ENCODE results near the gene TECPR1. TPM values are rescaled to one million over a fixed set of nuclear protein-coding genes. Genes with fewer than 3 reads are reported as not detected.
A peak's percentile ranks its signal among the peaks of the same experiment; 100 is the strongest.

The TECPR1 gene
- polyA plus RNA-seq, 2 of the 4 experiments (the other 2 are of a cell fraction), result 2.5 to 11.1 TPM

GRCh38 chr7:98214811-98215321 is 37.2 kb downstream of the TECPR1 start:
- no peak overlapping the region for H3K4me2 ChIP-seq
- ChIA-PET CTCF (interaction anchor here (0.9 kb wide), 1 partner anchor 20 kb away, joined by 3 read pairs; no protein-coding TSS in a partner anchor), POLR2A (no interaction called here)
- DNase-seq (ENCODE audit: low read depth in 1 of 2, low spot score in 1 of 2) (no peak), FAIRE-seq (no peak), ATAC-seq (no peak)
- TF ChIP-seq SREBF2 (IDR thresholded peaks at IDR 0.05) (no peak), EP300 (IDR thresholded peaks at IDR 0.05) (no peak), PBX3 (IDR thresholded peaks at IDR 0.05) (no peak)
- no peak overlapping the region for H3K4me3 ChIP-seq
- no peaks in the 10 kb centered on the region for H3K9me3 ChIP-seq
- H3K4me1 ChIP-seq, result no peaks in the 10 kb centered on the region
- no peak overlapping the region for H3K27ac ChIP-seq
- 91% methylated on average over 27 of the region's 27 CpGs for WGBS (ENCODE audit: missing lambda C conversion rate)

- ChIA-PET POLR2A (no interaction called here), CTCF (interaction anchor here (0.7 to 0.9 kb wide), 2 partner anchors 21 to 108 kb away, joined by 3 read pairs; partner anchors contain the start of gene LMTK2)
- Histone ChIP-seq H3K4me2 (no peak overlapping the region), H3K27ac (no peak overlapping the region), H3K4me1 (no peaks in the 10 kb centered on the region), H3K9me3 (no peaks in the 10 kb centered on the region), H3K4me3 (no peak overlapping the region)
- FAIRE-seq (no peak), ATAC-seq (peak; percentile 2 to 19; a peak in 3 of 6 replicates), DNase-seq (ENCODE audit: low read depth in 1 of 2, low spot score in 1 of 2) (no peak)
- 89% methylated on average over 16 of the region's 25 CpGs for WGBS (ENCODE audit: missing lambda C conversion rate)
- no peak for TF ChIP-seq POLR2AphosphoS2 (conservative IDR thresholded peaks at IDR 0.05; ENCODE audit: low read length)
- TF ChIP-seq CHD4 (IDR thresholded peaks at IDR 0.05; ENCODE audit: borderline replicate concordance), result no peak
- TF ChIP-seq NR3C1 (IDR thresholded peaks at IDR 0.05), result no peak
- TF ChIP-seq BHLHE40 (IDR thresholded peaks at IDR 0.05; ENCODE audit: low read depth, low read length), result no peak
- no peak for TF ChIP-seq POLR2A (IDR thresholded peaks at IDR 0.05; ENCODE audit: low read length)
- TF ChIP-seq BCL3 (IDR thresholded peaks at IDR 0.05), result no peak
- no peak for TF ChIP-seq RAD21 (conservative IDR thresholded peaks at IDR 0.05 in 1 of 2, IDR thresholded peaks at IDR 0.05 in 1 of 2)
- no peak for TF ChIP-seq MYC (IDR thresholded peaks at IDR 0.05; ENCODE audit: borderline replicate concordance, low read length)
- no peak for TF ChIP-seq ZC3H11A (IDR thresholded peaks at IDR 0.05)
- TF ChIP-seq REST (IDR thresholded peaks at IDR 0.05), result no peak
- TF ChIP-seq EP300 (IDR thresholded peaks at IDR 0.05), result no peak
- no peak for TF ChIP-seq RCOR1 (IDR thresholded peaks at IDR 0.05; ENCODE audit: low read depth, low read length)
- TF ChIP-seq USF2 (IDR thresholded peaks at IDR 0.05), result no peak
- no peak for TF ChIP-seq MAFK (IDR thresholded peaks at IDR 0.05; ENCODE audit: partially characterized antibody)
- no peak for TF ChIP-seq PBX3 (IDR thresholded peaks at IDR 0.05)
- TF ChIP-seq JUNB (IDR thresholded peaks at IDR 0.05), result no peak
- no peak for TF ChIP-seq HEYL (CRISPR knock-in tag; IDR thresholded peaks at IDR 0.05)
- no peak for TF ChIP-seq CBX2 (IDR thresholded peaks at IDR 0.05; ENCODE audit: borderline replicate concordance, low read depth)
- TF ChIP-seq JUN (IDR thresholded peaks at IDR 0.05), result no peak
- no peak for TF ChIP-seq FOSB (CRISPR knock-in tag; IDR thresholded peaks at IDR 0.05)
These were observed 37.9 kb downstream of the TECPR1 start for GRCh38 chr7:98213888-98214810.
